ENCODE measurements around the gene BTBD8.

DNA sequence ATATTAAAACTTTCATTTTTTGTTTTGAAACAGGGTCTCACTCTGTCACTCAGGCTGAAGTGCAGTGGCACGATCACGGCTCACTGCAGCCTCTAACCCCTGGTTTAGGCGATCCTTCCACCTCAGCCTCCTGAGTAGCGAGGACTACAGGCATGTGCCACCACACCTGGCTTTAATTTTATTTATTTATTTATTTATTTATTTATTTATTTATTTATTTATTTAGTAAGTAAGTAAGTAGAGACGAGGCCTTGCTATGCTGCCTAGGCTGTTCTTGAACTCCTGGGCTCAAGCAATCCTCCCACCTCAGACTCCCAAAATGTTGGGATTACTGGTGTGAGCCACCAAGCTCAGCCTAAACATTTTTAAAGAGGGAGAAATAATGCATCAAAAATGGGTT lies 3.8 kb upstream of the BTBD8 start:
- no peak for TF ChIP-seq SP1 (IDR thresholded peaks at IDR 0.05; ENCODE audit: low read depth)
- no peak for TF ChIP-seq POLR2A (IDR thresholded peaks at IDR 0.05; ENCODE audit: borderline replicate concordance, extremely low read depth, insufficient read depth, insufficient read length)
- TF ChIP-seq, protein P1, sequence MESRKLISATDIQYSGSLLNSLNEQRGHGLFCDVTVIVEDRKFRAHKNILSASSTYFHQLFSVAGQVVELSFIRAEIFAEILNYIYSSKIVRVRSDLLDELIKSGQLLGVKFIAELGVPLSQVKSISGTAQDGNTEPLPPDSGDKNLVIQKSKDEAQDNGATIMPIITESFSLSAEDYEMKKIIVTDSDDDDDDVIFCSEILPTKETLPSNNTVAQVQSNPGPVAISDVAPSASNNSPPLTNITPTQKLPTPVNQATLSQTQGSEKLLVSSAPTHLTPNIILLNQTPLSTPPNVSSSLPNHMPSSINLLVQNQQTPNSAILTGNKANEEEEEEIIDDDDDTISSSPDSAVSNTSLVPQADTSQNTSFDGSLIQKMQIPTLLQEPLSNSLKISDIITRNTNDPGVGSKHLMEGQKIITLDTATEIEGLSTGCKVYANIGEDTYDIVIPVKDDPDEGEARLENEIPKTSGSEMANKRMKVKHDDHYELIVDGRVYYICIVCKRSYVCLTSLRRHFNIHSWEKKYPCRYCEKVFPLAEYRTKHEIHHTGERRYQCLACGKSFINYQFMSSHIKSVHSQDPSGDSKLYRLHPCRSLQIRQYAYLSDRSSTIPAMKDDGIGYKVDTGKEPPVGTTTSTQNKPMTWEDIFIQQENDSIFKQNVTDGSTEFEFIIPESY (IDR thresholded peaks at IDR 0.05; ENCODE audit: extremely low read depth, insufficient replicate concordance, low read length) = no peak
- TF ChIP-seq, protein P2, sequence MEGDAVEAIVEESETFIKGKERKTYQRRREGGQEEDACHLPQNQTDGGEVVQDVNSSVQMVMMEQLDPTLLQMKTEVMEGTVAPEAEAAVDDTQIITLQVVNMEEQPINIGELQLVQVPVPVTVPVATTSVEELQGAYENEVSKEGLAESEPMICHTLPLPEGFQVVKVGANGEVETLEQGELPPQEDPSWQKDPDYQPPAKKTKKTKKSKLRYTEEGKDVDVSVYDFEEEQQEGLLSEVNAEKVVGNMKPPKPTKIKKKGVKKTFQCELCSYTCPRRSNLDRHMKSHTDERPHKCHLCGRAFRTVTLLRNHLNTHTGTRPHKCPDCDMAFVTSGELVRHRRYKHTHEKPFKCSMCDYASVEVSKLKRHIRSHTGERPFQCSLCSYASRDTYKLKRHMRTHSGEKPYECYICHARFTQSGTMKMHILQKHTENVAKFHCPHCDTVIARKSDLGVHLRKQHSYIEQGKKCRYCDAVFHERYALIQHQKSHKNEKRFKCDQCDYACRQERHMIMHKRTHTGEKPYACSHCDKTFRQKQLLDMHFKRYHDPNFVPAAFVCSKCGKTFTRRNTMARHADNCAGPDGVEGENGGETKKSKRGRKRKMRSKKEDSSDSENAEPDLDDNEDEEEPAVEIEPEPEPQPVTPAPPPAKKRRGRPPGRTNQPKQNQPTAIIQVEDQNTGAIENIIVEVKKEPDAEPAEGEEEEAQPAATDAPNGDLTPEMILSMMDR (IDR thresholded peaks at IDR 0.05 in 2 of 3, conservative IDR thresholded peaks at IDR 0.05 in 1 of 3; ENCODE audit: borderline replicate concordance in 1 of 3, insufficient read depth in 1 of 3, low read depth in 2 of 3, low read length in 2 of 3) = no peak
- TF ChIP-seq MAX (IDR thresholded peaks at IDR 0.05) = no peak
- TF ChIP-seq REST (IDR thresholded peaks at IDR 0.05; ENCODE audit: low read depth) = no peak
- TF ChIP-seq POLR2AphosphoS5 (IDR thresholded peaks at IDR 0.05; ENCODE audit: low read depth, low read length) = no peak

Data from HCT116 (cell line).